Measurements from ENCODE around the gene SETD9. TPM values are rescaled to one million over a fixed set of nuclear protein-coding genes. Genes with fewer than 3 reads are reported as not detected.

The SETD9 gene, protein sequence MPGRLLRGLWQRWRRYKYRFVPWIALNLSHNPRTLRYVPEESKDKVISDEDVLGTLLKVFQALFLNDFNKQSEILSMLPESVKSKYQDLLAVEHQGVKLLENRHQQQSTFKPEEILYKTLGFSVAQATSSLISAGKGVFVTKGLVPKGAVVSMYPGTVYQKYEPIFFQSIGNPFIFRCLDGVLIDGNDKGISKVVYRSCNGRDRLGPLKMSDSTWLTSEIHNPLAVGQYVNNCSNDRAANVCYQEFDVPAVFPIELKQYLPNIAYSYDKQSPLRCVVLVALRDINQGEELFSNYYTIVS
- total RNA-seq (1 to 10 TPM; 3.5 to 4.5 TPM), total RNA-seq (0.58 to 3.6 reads per million in 2 donors)

DNA sequence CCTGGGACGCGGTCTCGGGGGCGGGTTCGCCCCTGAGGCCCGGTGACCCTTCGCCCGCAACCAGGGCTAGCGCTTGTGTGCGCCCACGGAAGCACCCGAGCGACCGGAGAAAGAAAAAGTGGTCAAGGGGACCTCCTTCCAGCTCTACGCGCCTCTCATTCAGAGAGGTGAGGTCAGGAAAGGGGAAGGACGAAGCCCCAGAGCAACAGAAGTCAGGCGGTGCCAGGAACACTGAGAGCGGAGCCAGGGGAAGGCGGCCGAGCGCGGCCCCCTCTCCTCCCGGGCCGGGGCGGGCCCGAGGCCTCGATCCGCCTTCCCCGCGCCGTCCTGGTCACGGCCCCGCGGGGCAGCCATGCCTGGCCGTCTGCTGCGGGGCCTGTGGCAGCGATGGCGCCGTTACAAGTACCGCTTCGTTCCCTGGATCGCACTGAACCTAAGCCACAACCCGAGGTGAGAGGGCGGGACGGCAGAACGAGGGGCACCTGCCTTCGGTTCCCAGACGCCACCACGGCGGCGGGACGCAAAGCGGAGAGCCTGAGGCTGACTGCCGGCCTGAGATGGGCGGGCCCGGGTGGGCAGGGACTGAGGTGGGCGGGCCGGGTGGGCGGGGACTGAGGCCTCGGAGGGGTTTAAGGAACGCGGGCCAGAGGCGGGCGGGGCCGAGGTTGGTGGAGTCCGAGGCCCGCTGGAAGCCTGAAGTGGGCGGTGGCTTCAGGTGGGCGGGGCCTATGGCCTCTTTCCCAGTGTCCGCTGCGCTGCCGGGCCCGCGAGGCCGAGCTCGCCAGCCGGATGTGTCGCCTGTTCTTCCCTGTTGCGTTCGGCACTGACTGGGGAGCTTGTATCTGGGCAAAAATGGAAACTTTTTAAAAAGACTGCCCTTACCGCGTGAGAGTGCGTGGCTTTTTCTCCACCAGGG is at the start of gene SETD9:
TSS of gene SETD9 (plus strand) at position 303 of the 916 bp plus-strand sequence. CDS start at position 353, 50 bp downstream.
- peaks cover 3% of the 10 kb centered on the region for H3K36me3 Mint-ChIP-seq (ENCODE audit: low read depth)
- peak within 1 kb of the TSS; percentile 98 for H3K4me3 Mint-ChIP-seq
- H3K27ac Mint-ChIP-seq = peak within 1 kb of the TSS; percentile 97
- H3K27me3 Mint-ChIP-seq = no peaks in the 10 kb centered on the region
- no peaks in the 10 kb centered on the region for H3K9me3 ChIP-seq (ENCODE audit: control insufficient read depth, low read length, poor library complexity, severe bottlenecking)
- DNase-seq (peak; percentile 70 to 84 (median 83)), ATAC-seq (peak; percentile 87)
- peaks cover 17% of the 10 kb centered on the region for H3K4me1 Mint-ChIP-seq

DNA sequence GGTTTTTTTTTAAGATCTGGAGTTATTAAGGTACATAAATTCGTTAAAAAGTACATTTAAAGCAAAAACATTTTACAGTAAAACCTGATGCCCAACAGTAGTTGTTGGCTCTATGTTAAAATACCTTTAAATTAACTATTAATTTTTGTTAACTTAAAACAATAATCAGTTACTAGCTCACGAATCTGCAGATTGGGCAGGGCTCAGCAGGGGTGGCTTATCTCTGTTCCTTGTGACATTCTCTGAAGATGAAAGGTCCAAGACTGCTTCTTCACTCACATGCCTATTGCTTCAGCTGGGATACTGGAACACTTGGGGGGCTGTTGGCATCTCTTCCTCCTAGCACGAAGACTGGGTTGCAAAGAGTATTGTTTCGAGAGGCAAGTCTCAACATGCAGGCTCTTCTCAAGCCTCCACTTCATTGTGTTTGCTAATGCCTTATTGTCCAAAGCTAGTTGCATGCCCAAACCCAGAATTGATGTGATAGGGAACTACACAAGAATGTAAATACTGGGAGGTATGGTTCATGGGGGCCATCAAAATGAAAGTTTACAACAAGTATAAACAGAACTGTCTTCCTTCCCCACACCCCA is 47.4 kb upstream of the SETD9 start:
- Mint-ChIP-seq H3K4me3 (peak overlapping the region; percentile 7), H3K27ac (no peak overlapping the region), H3K27me3 (no peaks in the 10 kb centered on the region), H3K36me3 (ENCODE audit: low read depth) (peaks cover 6% of the 10 kb centered on the region), H3K4me1 (peaks cover 18% of the 10 kb centered on the region)
- no peak for ATAC-seq
- H3K9me3 ChIP-seq (ENCODE audit: control insufficient read depth, low read length, poor library complexity, severe bottlenecking) = no peaks in the 10 kb centered on the region
- DNase-seq = no peak

GRCh38 chr5:56862909-56863308 is 46.5 kb upstream of the SETD9 start:
- DNase-seq (no peak), ATAC-seq (peak; percentile 74)
- Mint-ChIP-seq H3K4me1 (peaks cover 13% of the 10 kb centered on the region), H3K27me3 (no peaks in the 10 kb centered on the region), H3K27ac (peak overlapping the region; percentile 14), H3K36me3 (ENCODE audit: low read depth) (peaks cover 6% of the 10 kb centered on the region), H3K4me3 (no peak overlapping the region)
- H3K9me3 ChIP-seq (ENCODE audit: control insufficient read depth, low read length, poor library complexity, severe bottlenecking) = no peaks in the 10 kb centered on the region

DNA sequence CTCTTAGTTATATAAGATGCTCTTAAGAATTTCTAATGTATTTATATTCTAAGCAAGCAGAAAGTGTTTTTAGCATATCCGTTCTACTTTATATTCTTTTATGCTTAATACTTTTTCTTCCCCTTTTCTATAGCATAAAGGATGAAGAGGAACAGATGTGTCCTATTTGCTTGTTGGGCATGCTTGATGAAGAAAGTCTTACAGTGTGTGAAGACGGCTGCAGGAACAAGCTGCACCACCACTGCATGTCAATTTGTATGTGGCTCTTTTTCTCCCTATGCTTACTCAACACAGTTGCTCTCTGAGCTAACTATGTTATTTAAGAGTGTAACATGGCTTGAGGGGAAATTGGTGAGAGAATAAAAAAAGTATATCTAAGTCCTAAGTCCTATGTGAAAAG is 37.6 kb upstream of the SETD9 start:
- H3K27me3 Mint-ChIP-seq = no peaks in the 10 kb centered on the region
- no peaks in the 10 kb centered on the region for H3K9me3 ChIP-seq (ENCODE audit: control insufficient read depth, low read length, poor library complexity, severe bottlenecking)
- H3K27ac Mint-ChIP-seq = peak overlapping the region; percentile 90
- peaks cover 15% of the 10 kb centered on the region for H3K36me3 Mint-ChIP-seq (ENCODE audit: low read depth)
- ATAC-seq (no peak), DNase-seq (no peak)
- H3K4me1 Mint-ChIP-seq = peaks cover 39% of the 10 kb centered on the region
- H3K4me3 Mint-ChIP-seq = peak overlapping the region; percentile 49

DNA sequence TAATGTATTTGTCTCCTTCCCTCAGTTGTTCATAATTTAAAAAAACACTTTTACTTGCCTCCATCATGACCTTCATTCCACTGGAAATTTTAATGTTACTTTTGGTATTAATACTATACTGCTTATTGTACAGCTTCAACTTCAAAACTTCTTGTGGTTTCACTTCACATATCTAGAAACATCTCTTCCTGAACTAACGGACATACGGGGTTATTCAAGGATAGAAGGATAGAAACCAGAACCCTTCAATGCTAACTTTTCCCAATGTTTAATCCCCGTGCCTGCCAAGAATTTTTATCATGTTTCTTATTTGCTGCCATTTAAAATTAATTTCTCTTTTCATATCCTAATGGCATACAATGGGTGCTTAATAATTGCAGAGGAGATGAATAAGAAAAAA is 36.3 kb upstream of the SETD9 start:
- H3K9me3 ChIP-seq (ENCODE audit: control insufficient read depth, low read length, poor library complexity, severe bottlenecking) = no peaks in the 10 kb centered on the region
- H3K4me3 Mint-ChIP-seq = no peak overlapping the region
- no peak for DNase-seq
- peak overlapping the region; percentile 90 for H3K27ac Mint-ChIP-seq
- H3K4me1 Mint-ChIP-seq = peaks cover 44% of the 10 kb centered on the region
- no peaks in the 10 kb centered on the region for H3K27me3 Mint-ChIP-seq
- peaks cover 15% of the 10 kb centered on the region for H3K36me3 Mint-ChIP-seq (ENCODE audit: low read depth)
- ATAC-seq = no peak

DNA sequence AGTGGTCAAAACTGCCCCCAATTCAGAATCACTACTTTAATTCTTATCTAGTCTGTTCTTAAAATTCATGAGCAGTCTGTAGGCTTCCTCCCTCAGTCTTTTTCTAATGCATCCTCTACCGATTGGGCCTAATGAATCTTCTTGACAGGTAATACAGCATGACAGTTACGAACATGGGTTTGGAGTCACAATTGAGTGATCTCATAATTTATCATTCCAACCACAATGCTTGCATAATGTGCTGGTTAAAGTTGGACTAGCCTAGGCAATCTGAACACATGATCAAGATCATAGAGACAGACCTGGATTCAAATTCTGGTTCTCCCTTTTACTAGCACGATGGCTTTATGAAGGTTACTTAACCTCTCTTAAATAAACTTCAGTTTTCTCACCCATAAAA is 33.1 kb upstream of the SETD9 start:
- Mint-ChIP-seq H3K4me3 (no peak overlapping the region), H3K27me3 (no peaks in the 10 kb centered on the region), H3K4me1 (peaks cover 37% of the 10 kb centered on the region), H3K36me3 (ENCODE audit: low read depth) (peaks cover 14% of the 10 kb centered on the region), H3K27ac (peak overlapping the region; percentile 89)
- ATAC-seq (no peak), DNase-seq (no peak)
- H3K9me3 ChIP-seq (ENCODE audit: control insufficient read depth, low read length, poor library complexity, severe bottlenecking) = no peaks in the 10 kb centered on the region

DNA sequence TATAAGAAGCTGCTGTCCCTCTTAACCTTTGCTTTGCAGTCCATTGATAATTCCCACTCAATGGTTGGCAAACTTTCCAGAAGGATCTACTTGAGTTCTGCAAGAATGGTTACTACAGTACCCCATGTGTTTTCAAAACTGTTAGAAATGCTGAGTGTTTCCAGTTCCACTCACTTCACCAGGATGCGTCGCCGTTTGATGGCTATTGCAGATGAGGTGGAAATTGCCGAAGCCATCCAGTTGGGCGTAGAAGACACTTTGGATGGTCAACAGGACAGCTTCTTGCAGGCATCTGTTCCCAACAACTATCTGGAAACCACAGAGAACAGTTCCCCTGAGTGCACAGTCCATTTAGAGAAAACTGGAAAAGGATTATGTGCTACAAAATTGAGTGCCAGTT is 27.8 kb upstream of the SETD9 start:
- peaks cover 12% of the 10 kb centered on the region for H3K36me3 Mint-ChIP-seq (ENCODE audit: low read depth)
- peaks cover 30% of the 10 kb centered on the region for H3K4me1 Mint-ChIP-seq
- no peaks in the 10 kb centered on the region for H3K9me3 ChIP-seq (ENCODE audit: control insufficient read depth, low read length, poor library complexity, severe bottlenecking)
- H3K4me3 Mint-ChIP-seq = no peak overlapping the region
- no peaks in the 10 kb centered on the region for H3K27me3 Mint-ChIP-seq
- no peak for DNase-seq
- H3K27ac Mint-ChIP-seq = peak overlapping the region; percentile 65
- no peak for ATAC-seq

DNA sequence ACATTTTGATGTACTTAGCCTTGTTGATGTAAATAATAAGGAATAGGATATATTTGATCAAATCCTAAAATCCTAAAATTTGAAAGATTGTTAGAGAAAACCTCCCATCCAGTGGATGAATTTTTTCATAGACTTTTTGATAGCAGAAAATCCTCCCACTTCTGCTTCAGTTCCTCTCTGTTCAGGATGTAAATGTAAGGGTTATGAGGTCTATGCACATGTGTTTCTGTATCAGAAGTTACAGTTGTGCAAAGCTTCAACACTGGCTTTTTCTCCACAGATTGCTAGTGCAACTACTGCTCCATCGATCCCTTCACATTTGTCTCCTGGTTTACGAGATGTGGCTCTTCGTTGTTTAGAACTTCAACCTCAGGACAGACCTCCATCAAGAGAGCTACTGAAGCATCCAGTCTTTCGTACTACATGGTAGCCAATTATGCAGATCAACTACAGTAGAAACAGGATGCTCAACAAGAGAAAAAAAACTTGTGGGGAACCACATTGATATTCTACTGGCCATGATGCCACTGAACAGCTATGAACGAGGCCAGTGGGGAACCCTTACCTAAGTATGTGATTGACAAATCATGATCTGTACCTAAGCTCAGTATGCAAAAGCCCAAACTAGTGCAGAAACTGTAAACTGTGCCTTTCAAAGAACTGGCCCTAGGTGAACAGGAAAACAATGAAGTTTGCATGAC is 16.0 kb upstream of the SETD9 start:
- H3K9me3 ChIP-seq (ENCODE audit: control insufficient read depth, low read length, poor library complexity, severe bottlenecking) = no peaks in the 10 kb centered on the region
- H3K27ac Mint-ChIP-seq = no peak overlapping the region
- H3K27me3 Mint-ChIP-seq = no peaks in the 10 kb centered on the region
- ATAC-seq (peak; percentile 40), DNase-seq (no peak)
- H3K4me1 Mint-ChIP-seq = peaks cover 18% of the 10 kb centered on the region
- peaks cover 10% of the 10 kb centered on the region for H3K36me3 Mint-ChIP-seq (ENCODE audit: low read depth)
- no peak overlapping the region for H3K4me3 Mint-ChIP-seq

GRCh38 chr5:56896763-56897162 is 12.6 kb upstream of the SETD9 start:
- no peak for ATAC-seq
- no peaks in the 10 kb centered on the region for H3K36me3 Mint-ChIP-seq (ENCODE audit: low read depth)

GRCh38 chr5:56898213-56898612 is 11.2 kb upstream of the SETD9 start:
- Mint-ChIP-seq H3K36me3 (ENCODE audit: low read depth) (no peaks in the 10 kb centered on the region), H3K4me3 (no peak overlapping the region), H3K27me3 (peaks cover 2% of the 10 kb centered on the region), H3K4me1 (peaks cover 11% of the 10 kb centered on the region), H3K27ac (no peak overlapping the region)
- no peak for ATAC-seq
- DNase-seq = no peak
- no peaks in the 10 kb centered on the region for H3K9me3 ChIP-seq (ENCODE audit: control insufficient read depth, low read length, poor library complexity, severe bottlenecking)

More at GRCh38 chr5:56896763-56897162, 12.6 kb upstream of the SETD9 start:
- peak overlapping the region; percentile 25 for H3K4me3 Mint-ChIP-seq
- no peaks in the 10 kb centered on the region for H3K27me3 Mint-ChIP-seq
- peak overlapping the region; percentile 87 for H3K27ac Mint-ChIP-seq
- H3K4me1 Mint-ChIP-seq = peaks cover 12% of the 10 kb centered on the region
- no peaks in the 10 kb centered on the region for H3K9me3 ChIP-seq (ENCODE audit: control insufficient read depth, low read length, poor library complexity, severe bottlenecking)
- no peak for DNase-seq

- H3K4me3 Mint-ChIP-seq = no peak overlapping the region
- no peaks in the 10 kb centered on the region for H3K9me3 ChIP-seq (ENCODE audit: control insufficient read depth, low read length, poor library complexity, severe bottlenecking)
- peaks cover 6% of the 10 kb centered on the region for H3K27me3 Mint-ChIP-seq
- peak; percentile 50 for ATAC-seq
- DNase-seq = no peak
- peaks cover 8% of the 10 kb centered on the region for H3K4me1 Mint-ChIP-seq
- no peak overlapping the region for H3K27ac Mint-ChIP-seq
- no peaks in the 10 kb centered on the region for H3K36me3 Mint-ChIP-seq (ENCODE audit: low read depth)
These were observed 9.0 kb upstream of the SETD9 start for GRCh38 chr5:56900395-56900794.

GRCh38 chr5:56900858-56901578 is 8.4 kb upstream of the SETD9 start:
- H3K4me3 Mint-ChIP-seq = no peak overlapping the region
- peaks cover 6% of the 10 kb centered on the region for H3K27me3 Mint-ChIP-seq
- peaks cover 8% of the 10 kb centered on the region for H3K4me1 Mint-ChIP-seq
- H3K36me3 Mint-ChIP-seq (ENCODE audit: low read depth) = no peaks in the 10 kb centered on the region
- H3K9me3 ChIP-seq (ENCODE audit: control insufficient read depth, low read length, poor library complexity, severe bottlenecking) = no peaks in the 10 kb centered on the region
- ATAC-seq (peak; percentile 67), DNase-seq (peak in 1 of 3 donors; percentile 25)
- H3K27ac Mint-ChIP-seq = no peak overlapping the region

Measured in T-helper 17 cell (primary cell).